K562 (cell line): ENCODE measurements around the gene PRDM16. TPM values are rescaled to one million over a fixed set of nuclear protein-coding genes. Genes with fewer than 3 reads are reported as not detected.

Experiments used
- ATAC-seq: fragments of 200-7000 bp; cut with Tn5 transposase; 3 replicates; pipeline ENCODE4 v1.9.1; 2020; ENCODE audit warnings: moderate library complexity
- BruUV-seq: library from RNA; stranded (reverse); fragments of 400-500 nt; replicated peaks from 2 replicates; lab custom pipeline; 2021; lab: Mats Ljungman, UMichigan
- CTCF ChIA-PET: fragments of 300-600 bp; formaldehyde crosslinking; extraction: SDS; loops from one replicate; lab custom pipeline; 2021; ENCODE audit warnings: low intra/inter-chr PET ratio; lab: Yijun Ruan, JAX
- POLR2A ChIA-PET: fragments of 300-600, 350-650 bp; sonication (Branson Sonifier 250); formaldehyde crosslinking; extraction: SDS; loops from one replicate; lab custom pipeline; 2021; ENCODE audit warnings: antibody characterized with exemption, inconsistent platforms; lab: Yijun Ruan, JAX
- DNase-seq, 4 experiments: peaks; one replicate each; pipeline versions ENCODE4 v3.0.0 to v3.0.0-alpha.2; 2011 to 2018; ENCODE audit warnings: low spot score in 3 of 4, mixed read lengths in 3 of 4; ENCODE audit errors: extremely low read depth in 1 of 4
- FAIRE-seq: peaks from 2 replicates; lab custom pipeline; 2011; peaks lifted over from hg19 to GRCh38; lab: Jason Lieb, UNC
- H2AFZ ChIP-seq: 2 replicates; pipeline ENCODE4 v1.6.0; 2011; ENCODE audit warnings: low read depth, low read length, control low read depth, inconsistent platforms
- H3K27ac ChIP-seq: fragments of 200-600 bp; 3 replicates; pipeline ENCODE4 v1.8.0; 2011; ENCODE audit warnings: low read depth, mild to moderate bottlenecking, control low read depth, inconsistent platforms, low read length, moderate library complexity, mixed read lengths; ENCODE audit errors: extremely low read depth
- H3K27me3 ChIP-seq, 2 experiments: fragments of 300-600 bp in 1 of 2; 2 replicates in 1 of 2; 3 replicates in 1 of 2; pipeline versions ENCODE4 v1.6.0 to v1.8.0; 2011; ENCODE audit warnings: inconsistent platforms in 2 of 2, low read length in 2 of 2, mild to moderate bottlenecking in 1 of 2, mixed read lengths in 1 of 2, moderate library complexity in 1 of 2; ENCODE audit not compliant: control insufficient read depth in 2 of 2, insufficient read depth in 2 of 2
- H3K36me3 ChIP-seq: fragments of 300-600 bp; 3 replicates; pipeline ENCODE4 v1.8.0; 2011; ENCODE audit warnings: mild to moderate bottlenecking, low read length, inconsistent platforms; ENCODE audit not compliant: control insufficient read depth, insufficient read depth
- H3K4me1 ChIP-seq, 2 experiments: fragments of 200-600 bp in 1 of 2; replicated peaks in 1 of 2; 2 replicates in 1 of 2; 3 replicates in 1 of 2; pipeline versions ENCODE4 v1.5.1 to v1.8.0; 2011; ENCODE audit warnings: inconsistent platforms in 2 of 2, low read length in 2 of 2, mild to moderate bottlenecking in 1 of 2, mixed read lengths in 1 of 2, moderate library complexity in 1 of 2; ENCODE audit not compliant: control insufficient read depth in 2 of 2, insufficient read depth in 2 of 2
- H3K4me2 ChIP-seq: 2 replicates; pipeline ENCODE4 v1.6.1; 2011; ENCODE audit warnings: low read length, control low read depth, inconsistent platforms, mixed read lengths; ENCODE audit not compliant: insufficient read depth
- H3K4me3 ChIP-seq: fragments of 200-600 bp; sonication (generic), shearing (Covaris generic); 2 replicates; pipeline ENCODE4 v1.5.1; 2016; ENCODE audit warnings: control low read depth, inconsistent platforms
- H3K79me2 ChIP-seq: fragments of 200-600 bp; 3 replicates; pipeline ENCODE4 v1.8.0; 2011; ENCODE audit warnings: low read length, inconsistent platforms; ENCODE audit not compliant: control insufficient read depth, insufficient read depth
- H3K9ac ChIP-seq, 2 experiments: 2 replicates each; pipeline versions ENCODE4 v1.6.0 to v1.6.1; 2011; ENCODE audit warnings: low read depth in 2 of 2, low read length in 2 of 2, control low read depth in 1 of 2, inconsistent platforms in 1 of 2, mild to moderate bottlenecking in 1 of 2, mixed read lengths in 1 of 2; ENCODE audit not compliant: insufficient read depth in 1 of 2
- H3K9me1 ChIP-seq: one replicate; pipeline ENCODE4 v1.6.0; 2011; ENCODE audit warnings: inconsistent platforms, mild to moderate bottlenecking, low read length, moderate library complexity; ENCODE audit not compliant: control insufficient read depth, insufficient read depth
- H3K9me3 ChIP-seq: replicated peaks from 2 replicates; pipeline ENCODE4 v1.5.1; 2011; ENCODE audit warnings: low read depth, low read length, inconsistent platforms; ENCODE audit not compliant: control insufficient read depth, insufficient read depth
- H4K20me1 ChIP-seq: replicated peaks from 2 replicates; pipeline ENCODE4 v1.6.1; 2011; ENCODE audit warnings: low read length, inconsistent platforms, mixed read lengths; ENCODE audit not compliant: control insufficient read depth, insufficient read depth
- CBX1 ChIP-seq: sonication (generic); IDR thresholded peaks from 2 replicates; pipeline ENCODE4 v1.6.1; 2016; ENCODE audit warnings: antibody characterized with exemption, low read depth, mild to moderate bottlenecking
- CBX3 ChIP-seq, 2 experiments: IDR thresholded peaks; 1 replicate in 1 of 2; 2 replicates in 1 of 2; pipeline ENCODE4 v1.6.1; 2012; ENCODE audit warnings: inconsistent platforms in 2 of 2, low read length in 2 of 2, borderline replicate concordance in 1 of 2, control low read depth in 1 of 2
- ZNF668 ChIP-seq: fragments of 250-450 bp; sonication (Bioruptor Pico); IDR thresholded peaks from 2 replicates; pipeline ENCODE4 v1.8.0; 2022; ENCODE audit warnings: mild to moderate bottlenecking, inconsistent platforms
- WGBS: fragments of 100-300 bp; shearing (Covaris generic); methylation state at CpG from one replicate; pipeline ENCODE4 v1.1.6; 2016; ENCODE audit warnings: low coverage, mixed read lengths; ENCODE audit not compliant: insufficient coverage; ENCODE audit errors: missing lambda C conversion rate; 5-methylcytosine and 5-hydroxymethylcytosine counted together
- in situ Hi-C: fragments of 300-500 bp; cut with MboI; formaldehyde crosslinking; loops from 4 replicates; pipeline ENCODE4 v1.15.0; 2018; ENCODE audit warnings: inconsistent platforms, mixed read lengths
- intact Hi-C: fragments of 100-400 bp; cut with micrococcal nuclease; formaldehyde crosslinking; loops from 2 replicates; pipeline ENCODE4 v1.14.2; 2022
- polyA plus RNA-seq, 8 experiments: library from polyadenylated mRNA; depleted of rRNA in 4 of 8; stranded (reverse) in 5 of 8; unstranded in 3 of 8; fragments of >200 nt; fragmentation: Nextera tagmentation in 2 of 8; fragmentation: Illumina TruSeq in 1 of 8; extraction: Ambion mirVana in 2 of 8; extraction: Trizol in 1 of 8; gene quantifications; 2 replicates each; pipeline versions ENCODE4 v1.2.1 to v1.2.3, GENCODE V29; 2011 to 2014; ENCODE audit warnings: inconsistent platforms in 1 of 8, missing spikeins in 1 of 8
- total RNA-seq, 7 experiments: library from RNA; depleted of rRNA in 6 of 7; stranded (reverse); fragments of >200 nt in 6 of 7; fragmentation: Illumina TruSeq in 2 of 7; extraction: Trizol in 2 of 7; gene quantifications; 2 replicates each; pipeline versions ENCODE4 v1.2.1 to v1.2.3, GENCODE V29; 2011 to 2021; ENCODE audit warnings: low replicate concordance in 1 of 7
- TF ChIP-seq, protein P1 (sequence below): sonication (generic); formaldehyde crosslinking; IDR thresholded peaks from 2 replicates; pipeline ENCODE4 v1.8.0; 2023; ENCODE audit warnings: mild to moderate bottlenecking, missing genetic modification reagents

PRDM16 gene
- total and polyA plus RNA-seq, 9 of the 15 experiments (the other 6 are each of a cell fraction or from before 2014, with no cell fraction given) = 0.10 to 0.27 TPM; not detected in 7

DNA sequence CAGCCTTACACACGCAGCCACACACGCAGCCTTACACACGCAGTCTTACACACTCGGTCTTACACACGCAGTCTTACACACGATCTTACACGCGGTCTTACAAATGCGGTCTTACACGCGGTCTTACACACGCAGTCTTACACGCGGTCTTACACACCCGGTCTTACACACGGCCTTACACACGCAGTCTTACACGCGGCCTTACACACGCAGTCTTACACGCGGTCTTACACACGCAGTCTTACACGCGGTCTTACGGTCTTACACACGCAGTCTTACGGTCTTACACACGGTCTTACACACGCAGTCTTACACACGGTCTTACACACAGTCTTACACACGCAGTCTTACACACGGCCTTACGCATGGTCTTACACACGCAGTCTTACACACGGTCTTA is 111.9 kb downstream of the PRDM16 start:
- POLR2A ChIA-PET = no interaction called here
- CTCF ChIA-PET = no interaction called here
- Histone ChIP-seq H3K27me3 (peaks cover 10 to 26% of the 10 kb centered on the region in 2 experiments; a peak in 4 of 5 replicates), H3K9me3 (peaks cover 13% of the 10 kb centered on the region), H3K79me2 (no peaks in the 10 kb centered on the region), H3K4me3 (no peak overlapping the region), H3K9ac (no peak overlapping the region), H3K4me1 (peaks cover 0 to 4% of the 10 kb centered on the region in 2 experiments; a peak in 1 of 5 replicates), H3K9me1 (no peaks in the 10 kb centered on the region), H3K36me3 (no peaks in the 10 kb centered on the region), H2AFZ (no peak overlapping the region), H3K27ac (no peak overlapping the region), H4K20me1 (0 out of 2 replicates have a peak, but pooled peaks cover 4% of the 10 kb centered on the region), H3K4me2 (no peak overlapping the region)
- no peak for ATAC-seq
- DNase-seq = no peak
- in situ Hi-C loops = no loop called here
- peak; percentile 46 for FAIRE-seq
- intact Hi-C loops = no loop called here
- BruUV-seq = no TSS peak
- WGBS = 72% methylated on average over 35 of the region's 36 CpGs
- TF ChIP-seq, protein P1, sequence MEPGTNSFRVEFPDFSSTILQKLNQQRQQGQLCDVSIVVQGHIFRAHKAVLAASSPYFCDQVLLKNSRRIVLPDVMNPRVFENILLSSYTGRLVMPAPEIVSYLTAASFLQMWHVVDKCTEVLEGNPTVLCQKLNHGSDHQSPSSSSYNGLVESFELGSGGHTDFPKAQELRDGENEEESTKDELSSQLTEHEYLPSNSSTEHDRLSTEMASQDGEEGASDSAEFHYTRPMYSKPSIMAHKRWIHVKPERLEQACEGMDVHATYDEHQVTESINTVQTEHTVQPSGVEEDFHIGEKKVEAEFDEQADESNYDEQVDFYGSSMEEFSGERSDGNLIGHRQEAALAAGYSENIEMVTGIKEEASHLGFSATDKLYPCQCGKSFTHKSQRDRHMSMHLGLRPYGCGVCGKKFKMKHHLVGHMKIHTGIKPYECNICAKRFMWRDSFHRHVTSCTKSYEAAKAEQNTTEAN (CRISPR knock-in tag) = peak; percentile 96
- TF ChIP-seq ZNF668 (CRISPR knock-in tag) (no peak), CBX3 (IDR thresholded peaks at IDR 0.05; ENCODE audit: borderline replicate concordance in 1 of 2, low read length in 2 of 2) (peak in 1 of 2 experiments; percentile 12; a peak in 1 of 3 replicates), CBX1 (0 out of 2 replicates have a peak, but pooled peaks have one; percentile 35)
